Lower leg skin (tissue), 3 donors: ENCODE measurements around the gene C1orf159.

Experiments used
- POLR2A ChIP-seq, 2 donors: fragments of 450-650 bp; IDR thresholded peaks; one replicate each; pipeline ENCODE4 v1.6.1; 2016 to 2017; ENCODE audit warnings: antibody characterized with exemption in 2 of 2, mild to moderate bottlenecking in 1 of 2, moderate library complexity in 1 of 2
- TF ChIP-seq, protein P1 (sequence below), 3 donors: fragments of 450-650 bp; IDR thresholded peaks; one replicate each; pipeline ENCODE4 v1.5.1; 2016; ENCODE audit warnings: antibody characterized with exemption in 3 of 3, mild to moderate bottlenecking in 3 of 3, moderate library complexity in 2 of 3

DNA sequence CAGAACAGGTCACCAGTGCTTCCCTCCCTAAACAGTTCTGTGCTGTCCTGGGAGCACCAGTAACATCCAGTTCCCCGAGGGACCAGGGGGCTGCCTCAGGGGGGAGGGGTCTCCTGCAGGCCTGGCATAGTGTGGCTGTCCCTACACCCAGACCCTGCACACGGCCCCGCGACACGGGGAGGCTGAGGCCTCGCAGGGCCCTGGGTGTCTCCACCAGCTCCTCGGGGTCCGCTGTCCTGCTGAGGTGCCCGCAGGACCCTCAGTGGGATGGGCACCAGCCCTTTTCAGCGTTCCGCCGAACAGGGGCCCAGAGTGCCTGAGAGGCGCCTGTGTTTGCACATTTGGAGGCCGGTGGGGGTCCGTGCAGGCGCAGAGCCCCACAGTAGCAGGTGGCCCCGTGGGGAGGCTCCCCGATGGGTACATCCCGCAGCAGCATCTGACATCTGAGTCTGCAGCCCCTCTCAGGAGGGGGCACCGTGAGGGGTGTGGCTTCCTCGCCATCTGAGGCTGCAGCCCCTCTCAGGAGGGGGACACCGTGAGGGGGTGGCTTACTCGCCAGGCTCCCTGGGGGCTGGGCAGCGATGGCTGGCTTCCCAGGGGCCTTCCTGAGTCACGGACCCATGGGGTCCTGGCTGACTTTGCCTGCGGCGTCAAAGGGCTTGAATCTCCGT, 18.5 kb upstream of the C1orf159 start:
- TF ChIP-seq, protein P1, sequence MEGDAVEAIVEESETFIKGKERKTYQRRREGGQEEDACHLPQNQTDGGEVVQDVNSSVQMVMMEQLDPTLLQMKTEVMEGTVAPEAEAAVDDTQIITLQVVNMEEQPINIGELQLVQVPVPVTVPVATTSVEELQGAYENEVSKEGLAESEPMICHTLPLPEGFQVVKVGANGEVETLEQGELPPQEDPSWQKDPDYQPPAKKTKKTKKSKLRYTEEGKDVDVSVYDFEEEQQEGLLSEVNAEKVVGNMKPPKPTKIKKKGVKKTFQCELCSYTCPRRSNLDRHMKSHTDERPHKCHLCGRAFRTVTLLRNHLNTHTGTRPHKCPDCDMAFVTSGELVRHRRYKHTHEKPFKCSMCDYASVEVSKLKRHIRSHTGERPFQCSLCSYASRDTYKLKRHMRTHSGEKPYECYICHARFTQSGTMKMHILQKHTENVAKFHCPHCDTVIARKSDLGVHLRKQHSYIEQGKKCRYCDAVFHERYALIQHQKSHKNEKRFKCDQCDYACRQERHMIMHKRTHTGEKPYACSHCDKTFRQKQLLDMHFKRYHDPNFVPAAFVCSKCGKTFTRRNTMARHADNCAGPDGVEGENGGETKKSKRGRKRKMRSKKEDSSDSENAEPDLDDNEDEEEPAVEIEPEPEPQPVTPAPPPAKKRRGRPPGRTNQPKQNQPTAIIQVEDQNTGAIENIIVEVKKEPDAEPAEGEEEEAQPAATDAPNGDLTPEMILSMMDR (IDR thresholded peaks at IDR 0.05): no peak
- TF ChIP-seq POLR2A (IDR thresholded peaks at IDR 0.05): no peak
